Spleen (tissue), 11 donors: ENCODE data around the gene IL26. TPM values are rescaled to one million over a fixed set of nuclear protein-coding genes. Genes with fewer than 3 reads are reported as not detected.

ENCODE experiments used
- DNase-seq: peaks from one replicate; pipeline ENCODE4 v3.0.0-alpha.2; 2020
- H3K27ac ChIP-seq, 8 donors: fragments of 200-600 bp; sonication (generic) in 7 of 8; 1 replicate in 4 of 8; 2 replicates in 4 of 8; pipeline versions ENCODE4 v1.5.0 to v1.8.0; 2016 to 2021; ENCODE audit warnings: inconsistent platforms in 4 of 8, mild to moderate bottlenecking in 4 of 8, moderate library complexity in 1 of 8
- H3K27me3 ChIP-seq, 7 donors: fragments of 200-600 bp; sonication (generic) in 6 of 7; replicated peaks in 1 of 7; 1 replicate in 4 of 7; 2 replicates in 3 of 7; pipeline versions ENCODE4 v1.5.0 to v1.8.0; 2016 to 2021; ENCODE audit warnings: inconsistent platforms in 3 of 7, mild to moderate bottlenecking in 1 of 7
- H3K36me3 ChIP-seq, 6 donors: fragments of 200-600 bp; sonication (generic) in 5 of 6; 1 replicate in 4 of 6; 2 replicates in 2 of 6; pipeline versions ENCODE4 v1.5.0 to v1.8.0; 2016 to 2021; ENCODE audit warnings: inconsistent platforms in 2 of 6
- H3K4me1 ChIP-seq, 6 donors: fragments of 200-600 bp; sonication (generic) in 5 of 6; 1 replicate in 3 of 6; 2 replicates in 3 of 6; pipeline versions ENCODE4 v1.5.0 to v1.8.0; 2016 to 2021; ENCODE audit warnings: inconsistent platforms in 3 of 6
- H3K4me3 ChIP-seq, 8 donors: fragments of 200-600 bp; sonication (generic) in 7 of 8; 1 replicate in 4 of 8; 2 replicates in 4 of 8; pipeline versions ENCODE4 v1.5.0 to v1.8.0; 2016 to 2021; ENCODE audit warnings: inconsistent platforms in 4 of 8, mild to moderate bottlenecking in 4 of 8, moderate library complexity in 2 of 8
- H3K9me3 ChIP-seq, 8 donors: fragments of 200-600 bp; sonication (generic) in 7 of 8; 1 replicate in 4 of 8; 2 replicates in 4 of 8; pipeline versions ENCODE4 v1.5.0 to v1.8.0; 2016 to 2021; ENCODE audit warnings: inconsistent platforms in 4 of 8
- POLR2A ChIP-seq, 3 donors: fragments of 450-650 bp; IDR thresholded peaks; one replicate each; pipeline ENCODE4 v1.5.1; 2017; ENCODE audit warnings: antibody characterized with exemption in 3 of 3, mild to moderate bottlenecking in 1 of 3
- POLR2AphosphoS5 ChIP-seq, 3 donors: sonication (generic); formaldehyde crosslinking; IDR thresholded peaks; one replicate each; pipeline ENCODE4 v1.5.1; 2017; ENCODE audit warnings: antibody characterized with exemption in 3 of 3
- WGBS, 5 donors: extraction: QIAGEN DNeasy Blood & Tissue Kit in 3 of 5; methylation state at CpG; one replicate each; pipeline versions ENCODE4 v1.1.5 to v1.1.7; 2013 to 2018; 5-methylcytosine and 5-hydroxymethylcytosine counted together
- intact Hi-C: fragments of 100-400 bp; cut with DNase I; formaldehyde crosslinking; loops from one replicate; pipeline ENCODE4 v1.15.0; 2023; ENCODE audit warnings: low total_unique reads
- polyA plus RNA-seq, 3 donors: library from polyadenylated mRNA; stranded (reverse); fragments of 200-250 nt; gene quantifications; one replicate each; pipeline ENCODE4 v1.2.1, GENCODE V29; 2013
- total RNA-seq, 7 donors: library from RNA; depleted of rRNA in 3 of 7; stranded (reverse); fragments of >200 nt in 3 of 7; fragmentation: NEBNext Ultra II Directional in 4 of 7; extraction: Animal tissue kit (Norgen Biotek cat#: 25700) in 4 of 7; gene quantifications; one replicate each; pipeline versions ENCODE4 v1.1.0 to v1.2.1, GENCODE V29; 2016 to 2021
- TF ChIP-seq, protein P1 (sequence below), 11 experiments: fragments of 200-600 bp in 7 of 11; fragments of 450-650 bp in 4 of 11; sonication (generic) in 4 of 11; IDR thresholded peaks in 8 of 11; conservative IDR thresholded peaks in 3 of 11; 1 replicate in 7 of 11; 2 replicates in 4 of 11; pipeline versions ENCODE4 v1.4.0 to v1.8.0; 2016 to 2021; ENCODE audit warnings: antibody characterized with exemption in 11 of 11, inconsistent platforms in 4 of 11, mild to moderate bottlenecking in 1 of 11
- donor health status: healthy with polysubstance abuse.
- donor health status: DM: no; HTN: no; CAD: no; lungs with moderate emphysema.
- donor health status: DM: no; HTN: no; CAD: no.
- donor health status: Bipolar disorder and iron deficiency.
- donor health status: healthy.
- donor health status: DM: no; HTN: no; CAD: no.
- donor health status: DM: yes; HTN: yes; CAD: no.

The IL26 gene
- total and polyA plus RNA-seq, 10 donors: 0.27 TPM; not detected in 9

DNA sequence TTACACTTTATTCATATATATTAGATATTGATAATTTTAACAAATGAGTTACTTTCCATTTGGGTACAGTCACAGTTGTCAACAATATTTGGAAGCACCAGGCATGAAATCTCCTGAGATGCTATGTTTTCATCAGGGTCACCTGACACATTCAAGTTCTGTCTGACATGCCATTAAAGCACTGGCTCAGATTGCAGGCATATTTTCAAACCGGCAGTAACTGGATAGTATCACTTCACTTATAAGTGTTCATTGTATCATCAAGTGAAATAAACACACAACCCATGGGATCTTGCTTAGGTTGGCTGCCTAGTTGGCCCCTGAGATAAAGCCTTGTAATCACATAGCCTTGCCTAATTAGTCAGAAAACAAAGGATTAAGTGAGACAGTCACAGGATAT lies 70.8 kb downstream of the IL26 start:
- DNase-seq: no peak
- Histone ChIP-seq H3K9me3 (no peaks in the 10 kb centered on the region), H3K4me3 (no peak overlapping the region), H3K27me3 (no peaks in the 10 kb centered on the region), H3K36me3 (no peaks in the 10 kb centered on the region), H3K4me1 (peaks cover 0 to 11% (median 0%) of the 10 kb centered on the region in 6 donors), H3K27ac (no peak overlapping the region)
- 59 to 88% (median 76%) methylated on average over 1 of the region's 1 CpG for WGBS, 5 donors
- intact Hi-C loops: no loop called here
- TF ChIP-seq, protein P1, sequence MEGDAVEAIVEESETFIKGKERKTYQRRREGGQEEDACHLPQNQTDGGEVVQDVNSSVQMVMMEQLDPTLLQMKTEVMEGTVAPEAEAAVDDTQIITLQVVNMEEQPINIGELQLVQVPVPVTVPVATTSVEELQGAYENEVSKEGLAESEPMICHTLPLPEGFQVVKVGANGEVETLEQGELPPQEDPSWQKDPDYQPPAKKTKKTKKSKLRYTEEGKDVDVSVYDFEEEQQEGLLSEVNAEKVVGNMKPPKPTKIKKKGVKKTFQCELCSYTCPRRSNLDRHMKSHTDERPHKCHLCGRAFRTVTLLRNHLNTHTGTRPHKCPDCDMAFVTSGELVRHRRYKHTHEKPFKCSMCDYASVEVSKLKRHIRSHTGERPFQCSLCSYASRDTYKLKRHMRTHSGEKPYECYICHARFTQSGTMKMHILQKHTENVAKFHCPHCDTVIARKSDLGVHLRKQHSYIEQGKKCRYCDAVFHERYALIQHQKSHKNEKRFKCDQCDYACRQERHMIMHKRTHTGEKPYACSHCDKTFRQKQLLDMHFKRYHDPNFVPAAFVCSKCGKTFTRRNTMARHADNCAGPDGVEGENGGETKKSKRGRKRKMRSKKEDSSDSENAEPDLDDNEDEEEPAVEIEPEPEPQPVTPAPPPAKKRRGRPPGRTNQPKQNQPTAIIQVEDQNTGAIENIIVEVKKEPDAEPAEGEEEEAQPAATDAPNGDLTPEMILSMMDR (IDR thresholded peaks at IDR 0.05 in 8 of 11, conservative IDR thresholded peaks at IDR 0.05 in 3 of 11): no peak
- TF ChIP-seq POLR2AphosphoS5 (IDR thresholded peaks at IDR 0.05): no peak
- no peak for TF ChIP-seq POLR2A (IDR thresholded peaks at IDR 0.05)

Other genes with a start within 250 kb of the IL26 start
- 10 to 100 TPM in 2 of 7 donors, 1 to 10 TPM in 5; 5.2 to 21.2 (median 7.6) TPM for gene IFNG-AS1, start 236.4 kb downstream of the IL26 start, total RNA-seq
- 1 to 10 TPM in 1 of 3 donors, under 1 TPM in 1, not detected in 1; 0.42 to 1.5 TPM for gene IFNG-AS1, start 236.4 kb downstream of the IL26 start, polyA plus RNA-seq
- gene IFNG, start 66.1 kb downstream of the IL26 start, total RNA-seq: 1 to 10 TPM in 2 of 7 donors, under 1 TPM in 4, not detected in 1; 0.51 to 2.2 (median 0.80) TPM
- gene IFNG, start 66.1 kb downstream of the IL26 start, polyA plus RNA-seq: under 1 TPM; 0.23 to 0.58 (median 0.24) TPM
- not detected for gene IL22, start 27.8 kb upstream of the IL26 start, total RNA-seq
- not detected for gene IL22, start 27.8 kb upstream of the IL26 start, polyA plus RNA-seq
- 10 to 100 TPM; 17.6 to 38.9 (median 24.2) TPM for gene MDM1, start 106.6 kb upstream of the IL26 start, total RNA-seq
- gene MDM1, start 106.6 kb upstream of the IL26 start, polyA plus RNA-seq: 10 to 100 TPM; 13.5 to 22.5 (median 13.9) TPM